GM13976 (cell line): ENCODE results near the gene PDGFD.

Experiments
- DNase-seq: peaks from one replicate; pipeline ENCODE4 v3.0.0; 2012; ENCODE audit warnings: low spot score
- CTCF ChIP-seq: IDR thresholded peaks from 2 replicates; pipeline ENCODE4 v1.5.1; 2012; ENCODE audit warnings: borderline replicate concordance, mild to moderate bottlenecking; ENCODE audit not compliant: insufficient read depth; ENCODE audit errors: extremely low read depth, missing control alignments, control extremely low read depth
- in situ Hi-C: fragments of 300-500 bp; cut with MboI; formaldehyde crosslinking; loops from one replicate; pipeline ENCODE4 v1.12.0; 2022; ENCODE audit warnings: low sequenced_read_pairs, mixed read lengths, inconsistent platforms; ENCODE audit not compliant: unreplicated experiment

PDGFD gene

GRCh38 chr11:104183593-104183992 is 19.6 kb upstream of the PDGFD start:
- TF ChIP-seq CTCF = no peak
- in situ Hi-C loops = no loop called here
- DNase-seq = no peak

GRCh38 chr11:104175769-104176168 is 11.8 kb upstream of the PDGFD start:
- DNase-seq = no peak
- no peak for TF ChIP-seq CTCF
- in situ Hi-C loops = no loop called here

GRCh38 chr11:104169091-104169490 is 5.1 kb upstream of the PDGFD start:
- in situ Hi-C loops = no loop called here
- no peak for TF ChIP-seq CTCF
- no peak for DNase-seq

- TF ChIP-seq CTCF = no peak
- in situ Hi-C loops = no loop called here
- no peak for DNase-seq
These were observed 1.1 kb upstream of the PDGFD start for GRCh38 chr11:104165014-104165413.

GRCh38 chr11:104163100-104164027 is 583 bp downstream of the PDGFD start:
- in situ Hi-C loops = no loop called here
- no peak for TF ChIP-seq CTCF
- DNase-seq = no peak

- in situ Hi-C loops = no loop called here
- no peak for DNase-seq
- no peak for TF ChIP-seq CTCF
These were observed 2.0 kb downstream of the PDGFD start for GRCh38 chr11:104161751-104162450.
